Right renal cortex interstitium (tissue), 3 donors: ENCODE data around the gene TRIML2. TPM values are rescaled to one million over a fixed set of nuclear protein-coding genes. Genes with fewer than 3 reads are reported as not detected.
"Not testable (repeated sequence)": the region's sequence is repeated elsewhere in the genome, so short reads cannot be mapped to it uniquely, and the experiment has no call there.

Source experiments
- DNase-seq, 3 donors: peaks; one replicate each; pipeline ENCODE4 v3.0.0-alpha.2; 2013; ENCODE audit warnings: low read depth in 3 of 3, low spot score in 2 of 3
- polyA plus RNA-seq, 3 donors: library from polyadenylated mRNA; unstranded; fragments of 120-200 nt; gene quantifications; one replicate each; pipeline ENCODE4 v1.2.1, GENCODE V29; 2013; ENCODE audit not compliant: insufficient read length in 3 of 3

The TRIML2 gene
- polyA plus RNA-seq, 3 donors, result not detected

GRCh38 chr4:188107931-188108843, 1.2 kb downstream of the TRIML2 start:
- DNase-seq, result no peak

- no peak for DNase-seq
Measured at GRCh38 chr4:188106454-188106853, 2.9 kb downstream of the TRIML2 start.

GRCh38 chr4:188092824-188093223, 16.6 kb downstream of the TRIML2 start:
- no peak for DNase-seq

GRCh38 chr4:188086858-188087257, 22.5 kb downstream of the TRIML2 start:
- DNase-seq, result no peak

- no peak for DNase-seq
Measured at GRCh38 chr4:188082796-188083195, 26.6 kb downstream of the TRIML2 start.

- DNase-seq, result no peak
Measured at GRCh38 chr4:188078116-188078515, 31.3 kb downstream of the TRIML2 start.

- no peak for DNase-seq
Measured at GRCh38 chr4:188076169-188076568, 33.2 kb downstream of the TRIML2 start.

GRCh38 chr4:188061083-188061482, 48.3 kb downstream of the TRIML2 start:
- DNase-seq, result no peak

- peak in 1 of 3 donors; percentile 36 for DNase-seq
Measured at GRCh38 chr4:188053302-188053701, 56.1 kb downstream of the TRIML2 start.

- DNase-seq, result no peak
Measured at GRCh38 chr4:188046657-188047056, 62.7 kb downstream of the TRIML2 start.

- not testable (repeated sequence) for DNase-seq
Measured at GRCh38 chr4:188045461-188045860, 63.9 kb downstream of the TRIML2 start.

- no peak for DNase-seq
Measured at GRCh38 chr4:188043154-188043553, 66.2 kb downstream of the TRIML2 start.

- DNase-seq, result no peak
Measured at GRCh38 chr4:188042191-188042590, 67.2 kb downstream of the TRIML2 start.

GRCh38 chr4:188041721-188042120, 67.7 kb downstream of the TRIML2 start:
- DNase-seq, result no peak

Other genes starting within 250 kb of the TRIML2 start
- 1 to 10 TPM in 2 of 3 donors, under 1 TPM in 1; 0.96 to 1.7 (median 1.3) TPM for gene ZFP42, start 113.8 kb downstream of the TRIML2 start, polyA plus RNA-seq
- gene TRIML1, start 29.8 kb upstream of the TRIML2 start, polyA plus RNA-seq, result not detected